Stimulated activated CD4-positive, alpha-beta T cell treated with anti-CD3 and anti-CD28 coated beads, Interleukin-4, amount 100 ng/mL, for 48 hours (primary cell): ENCODE measurements around the gene DNAJC11.
"Not testable (repeated sequence)": the region's sequence is repeated elsewhere in the genome, so short reads cannot be mapped to it uniquely, and the experiment has no call there.

Source experiments
- DNase-seq, 2 donors: peaks; one replicate each; pipeline ENCODE4 v3.0.0-alpha.2; 2020; ENCODE audit warnings: low read depth in 2 of 2

The DNAJC11 gene

GRCh38 chr1:6701437-6702153, at the start of gene DNAJC11:
Gene DNAJC11, minus strand, starts transcription at chr1:6701816. Its CDS starts 16 bp downstream, at chr1:6701800.
- peak; percentile 79 to 85 for DNase-seq

- no peak for DNase-seq
Observed at GRCh38 chr1:6750490-6750889, 48.9 kb upstream of the DNAJC11 start.

- DNase-seq, result no peak
Observed at GRCh38 chr1:6747674-6748073, 46.1 kb upstream of the DNAJC11 start.

- peak in 1 of 2 donors; percentile 49 for DNase-seq
Observed at GRCh38 chr1:6745073-6745472, 43.5 kb upstream of the DNAJC11 start.

- no peak for DNase-seq
Observed at GRCh38 chr1:6743189-6744101, 41.8 kb upstream of the DNAJC11 start.

- DNase-seq, result not testable (repeated sequence)
Observed at GRCh38 chr1:6742676-6743188, 41.1 kb upstream of the DNAJC11 start.

GRCh38 chr1:6738987-6739676, 37.5 kb upstream of the DNAJC11 start:
- no peak for DNase-seq

GRCh38 chr1:6732942-6733341, 31.3 kb upstream of the DNAJC11 start:
- DNase-seq, result no peak

- no peak for DNase-seq
Observed at GRCh38 chr1:6731905-6732304, 30.3 kb upstream of the DNAJC11 start.

GRCh38 chr1:6730880-6731279, 29.3 kb upstream of the DNAJC11 start:
- DNase-seq, result no peak

- DNase-seq, result no peak
Observed at GRCh38 chr1:6730473-6730872, 28.9 kb upstream of the DNAJC11 start.

GRCh38 chr1:6727535-6727934, 25.9 kb upstream of the DNAJC11 start:
- peak; percentile 41 to 51 for DNase-seq

GRCh38 chr1:6726253-6726652, 24.6 kb upstream of the DNAJC11 start:
- DNase-seq, result no peak

- no peak for DNase-seq
Observed at GRCh38 chr1:6724517-6725141, 23.0 kb upstream of the DNAJC11 start.

GRCh38 chr1:6723621-6724428, 22.2 kb upstream of the DNAJC11 start:
- no peak for DNase-seq

GRCh38 chr1:6711174-6711573, 9.6 kb upstream of the DNAJC11 start:
- no peak for DNase-seq

- DNase-seq, result no peak
Observed at GRCh38 chr1:6704746-6705145, 3.1 kb upstream of the DNAJC11 start.

- no peak for DNase-seq
Observed at GRCh38 chr1:6703016-6703415, 1.4 kb upstream of the DNAJC11 start.

- no peak for DNase-seq
Observed at GRCh38 chr1:6700853-6701436, 671 bp downstream of the DNAJC11 start.

- DNase-seq, result not testable (repeated sequence)
Observed at GRCh38 chr1:6699915-6700314, 1.7 kb downstream of the DNAJC11 start.
